Epithelial cell of esophagus (primary cell): Measurements from ENCODE around the gene ZNF565.
"Not testable (repeated sequence)": the region's sequence is repeated elsewhere in the genome, so short reads cannot be mapped to it uniquely, and the experiment has no call there.

Experiments used
- DNase-seq: peaks from one replicate; pipeline ENCODE4 v3.0.0; 2010; ENCODE audit warnings: low read depth
- H3K4me3 ChIP-seq: 2 replicates; pipeline ENCODE4 v1.5.1; 2011; ENCODE audit warnings: mild to moderate bottlenecking, low read length, control low read depth
- TF ChIP-seq, protein P1 (sequence below): IDR thresholded peaks from 2 replicates; pipeline ENCODE4 v1.5.1; 2011; ENCODE audit warnings: low read depth, mild to moderate bottlenecking, low read length, control low read depth, inconsistent platforms; ENCODE audit not compliant: insufficient read depth; ENCODE audit errors: missing control alignments

ZNF565 gene

DNA sequence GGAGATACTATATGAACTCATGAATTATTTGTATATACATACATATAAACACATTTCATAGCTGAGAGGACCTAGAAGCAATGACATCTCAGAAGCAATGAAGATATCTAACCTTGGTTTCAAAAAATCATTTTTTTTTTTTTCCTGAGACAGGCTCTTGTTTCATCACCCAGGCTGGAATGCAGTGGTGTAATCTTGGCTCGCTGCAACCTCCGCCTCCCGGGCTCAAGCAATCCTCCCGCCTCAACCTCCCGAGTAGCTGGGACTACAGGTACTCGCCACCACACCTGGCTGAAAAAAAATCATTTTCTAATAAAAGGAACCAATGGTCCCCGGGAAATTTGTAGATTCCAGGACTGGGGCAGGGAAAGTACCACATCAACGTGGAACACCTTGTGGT lies 4.0 kb downstream of the ZNF565 start:
- DNase-seq, result no peak
- TF ChIP-seq, protein P1, sequence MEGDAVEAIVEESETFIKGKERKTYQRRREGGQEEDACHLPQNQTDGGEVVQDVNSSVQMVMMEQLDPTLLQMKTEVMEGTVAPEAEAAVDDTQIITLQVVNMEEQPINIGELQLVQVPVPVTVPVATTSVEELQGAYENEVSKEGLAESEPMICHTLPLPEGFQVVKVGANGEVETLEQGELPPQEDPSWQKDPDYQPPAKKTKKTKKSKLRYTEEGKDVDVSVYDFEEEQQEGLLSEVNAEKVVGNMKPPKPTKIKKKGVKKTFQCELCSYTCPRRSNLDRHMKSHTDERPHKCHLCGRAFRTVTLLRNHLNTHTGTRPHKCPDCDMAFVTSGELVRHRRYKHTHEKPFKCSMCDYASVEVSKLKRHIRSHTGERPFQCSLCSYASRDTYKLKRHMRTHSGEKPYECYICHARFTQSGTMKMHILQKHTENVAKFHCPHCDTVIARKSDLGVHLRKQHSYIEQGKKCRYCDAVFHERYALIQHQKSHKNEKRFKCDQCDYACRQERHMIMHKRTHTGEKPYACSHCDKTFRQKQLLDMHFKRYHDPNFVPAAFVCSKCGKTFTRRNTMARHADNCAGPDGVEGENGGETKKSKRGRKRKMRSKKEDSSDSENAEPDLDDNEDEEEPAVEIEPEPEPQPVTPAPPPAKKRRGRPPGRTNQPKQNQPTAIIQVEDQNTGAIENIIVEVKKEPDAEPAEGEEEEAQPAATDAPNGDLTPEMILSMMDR, result no peak
- no peak overlapping the region for H3K4me3 ChIP-seq

DNA sequence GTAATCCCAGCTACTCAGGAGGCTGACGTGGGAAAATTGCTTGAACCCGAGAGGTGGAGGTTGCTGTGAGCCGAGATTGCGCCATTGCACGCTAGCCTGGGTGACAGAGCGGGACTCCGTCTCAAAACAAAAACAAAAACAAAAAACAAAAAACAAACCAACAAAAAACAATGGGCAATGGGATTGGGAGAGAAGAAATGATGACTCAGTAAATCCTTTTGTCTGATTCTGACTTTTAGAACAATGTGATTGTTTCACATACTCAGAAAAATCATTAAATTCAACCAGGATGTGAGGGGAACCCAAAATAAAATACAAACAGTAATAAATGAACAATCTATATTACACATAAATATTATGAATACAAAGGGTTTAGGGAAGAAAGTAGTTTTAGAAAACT lies 5.1 kb downstream of the ZNF565 start:
- TF ChIP-seq, protein P1, result no peak
- no peak for DNase-seq
- no peak overlapping the region for H3K4me3 ChIP-seq

DNA sequence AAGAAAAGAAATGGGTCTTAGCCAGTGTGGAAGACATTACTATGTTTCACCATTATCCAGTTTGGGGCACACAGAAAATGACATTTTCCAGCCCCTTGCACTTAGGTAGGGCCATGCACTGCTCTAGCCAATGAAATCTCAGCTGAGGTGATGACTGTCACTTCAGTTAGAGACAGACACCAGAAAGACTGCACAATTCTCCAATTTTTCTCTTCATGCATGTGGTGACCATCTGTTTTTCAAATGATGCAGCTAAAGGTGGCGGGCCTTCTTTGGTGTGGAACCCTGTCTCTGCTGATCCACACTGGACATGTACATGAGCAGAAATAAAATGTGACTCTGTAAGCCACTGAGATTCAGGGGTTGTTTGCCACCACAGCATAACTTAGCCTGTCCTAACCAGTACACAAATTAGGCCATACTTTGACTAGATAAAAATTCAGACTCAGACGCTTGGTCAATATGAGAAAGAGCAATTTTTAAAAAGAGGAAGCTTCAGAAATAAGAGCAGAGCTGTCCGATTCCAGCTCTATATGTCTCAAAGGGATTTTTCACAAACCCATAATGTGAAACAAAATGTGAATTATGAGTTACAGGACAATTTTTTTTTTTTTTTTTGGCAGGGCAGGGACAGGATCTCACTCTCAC lies 6.7 kb downstream of the ZNF565 start:
- H3K4me3 ChIP-seq, result no peak overlapping the region
- no peak for DNase-seq
- TF ChIP-seq, protein P1, result no peak

DNA sequence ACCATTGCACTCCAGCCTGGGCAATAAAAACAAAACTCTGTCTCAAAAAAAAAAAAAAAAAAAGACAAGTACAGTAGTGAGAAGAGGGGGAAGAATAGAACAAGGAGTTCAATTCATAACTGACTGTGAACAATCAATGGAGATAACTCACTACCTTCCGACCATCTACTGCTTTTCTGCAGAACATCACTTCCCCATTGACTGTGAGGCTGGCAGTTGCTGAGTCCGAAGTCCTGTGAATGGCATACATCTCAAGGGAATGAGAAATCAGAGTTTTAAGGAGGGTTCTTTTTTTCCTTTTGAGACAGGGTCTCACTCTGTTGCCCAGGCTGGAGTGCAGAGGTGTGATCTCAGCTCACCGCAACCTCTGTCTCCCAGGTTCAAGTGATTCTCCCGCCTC lies 11.2 kb downstream of the ZNF565 start:
- DNase-seq, result no peak
- no peak overlapping the region for H3K4me3 ChIP-seq
- TF ChIP-seq, protein P1, result no peak

DNA sequence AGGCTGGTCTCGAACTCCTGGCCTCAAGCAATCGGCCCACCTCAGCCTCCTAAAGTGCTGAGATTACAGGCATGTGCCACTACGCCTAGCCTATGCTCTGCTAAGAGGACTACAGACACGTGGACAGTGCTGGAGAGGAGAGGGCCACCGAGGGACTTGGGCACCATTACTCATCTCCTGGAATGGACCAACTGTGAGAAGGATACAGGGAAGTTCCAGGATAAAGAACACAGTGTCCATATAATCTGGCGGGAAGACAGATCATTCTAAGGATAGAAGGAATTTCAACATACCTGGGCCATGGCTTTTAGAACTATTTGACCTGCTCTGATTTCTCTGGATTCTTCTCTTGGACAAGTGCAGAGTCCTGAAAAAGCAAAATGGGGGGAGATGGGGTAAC lies 12.8 kb downstream of the ZNF565 start:
- no peak for DNase-seq
- H3K4me3 ChIP-seq, result no peak overlapping the region
- TF ChIP-seq, protein P1, result no peak

DNA sequence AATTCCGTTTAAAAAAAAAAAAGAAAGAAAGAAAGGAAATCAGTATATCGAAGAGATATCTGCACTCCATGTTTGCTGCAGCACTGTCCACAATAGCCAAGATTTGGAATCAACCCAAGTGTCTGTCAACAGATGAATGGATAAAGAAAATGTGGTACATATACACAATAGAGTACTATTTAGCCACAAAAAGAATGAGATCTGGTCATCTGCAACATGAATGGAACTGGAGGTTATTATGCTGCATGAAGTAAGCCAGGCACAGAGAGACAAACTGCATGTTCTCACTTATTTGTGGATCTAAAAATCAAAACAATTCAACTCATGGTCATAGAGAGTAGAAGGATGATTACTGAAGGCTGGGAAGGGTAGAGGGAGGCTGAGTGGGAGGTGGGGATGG lies 16.3 kb downstream of the ZNF565 start:
- no peak for DNase-seq
- TF ChIP-seq, protein P1, result no peak

DNA sequence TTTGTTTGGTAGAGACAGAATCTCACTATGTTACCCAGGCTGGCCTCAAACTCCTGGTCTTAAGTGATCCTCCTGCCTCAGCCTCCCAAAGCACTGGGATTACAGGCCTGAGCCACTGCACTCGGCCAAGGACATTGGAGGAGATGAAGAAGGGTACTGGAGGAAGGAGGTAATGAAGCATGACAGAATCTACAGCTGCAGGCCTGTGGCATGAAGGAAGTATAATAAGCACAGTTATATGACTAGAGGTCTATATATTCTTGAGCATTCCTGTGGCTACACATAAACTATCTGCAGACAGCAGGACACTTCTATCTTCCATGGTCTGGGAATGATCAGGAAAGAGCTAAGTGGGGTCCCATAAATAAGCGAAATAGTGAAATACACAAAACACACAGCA lies 18.2 kb downstream of the ZNF565 start:
- H3K4me3 ChIP-seq, result no peak overlapping the region
- no peak for DNase-seq
- TF ChIP-seq, protein P1, result no peak

More for the DNA sequence above, 16.3 kb downstream of the ZNF565 start:
- no peak overlapping the region for H3K4me3 ChIP-seq

DNA sequence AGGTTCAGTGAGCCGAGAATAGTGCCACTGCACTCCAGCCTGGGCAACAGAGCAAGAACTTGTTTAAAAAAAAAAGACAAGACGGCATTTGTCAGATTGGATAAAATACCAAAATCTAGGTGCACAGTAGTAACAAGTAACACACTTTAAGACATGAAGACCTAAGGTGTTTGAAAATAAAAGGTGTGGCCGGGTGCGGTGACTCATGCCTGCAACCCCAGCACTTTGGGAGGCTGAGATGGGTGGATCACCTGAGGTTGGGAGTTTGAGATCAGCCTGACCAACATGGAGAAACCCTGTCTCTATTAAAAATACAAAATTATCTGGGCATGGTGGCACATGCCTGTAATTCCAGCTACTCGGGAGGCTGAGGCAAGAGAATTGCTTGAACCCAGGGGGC lies 27.7 kb downstream of the ZNF565 start:
- peak; percentile 31 for DNase-seq
- not testable (repeated sequence) for H3K4me3 ChIP-seq
